GM18505 (cell line): ENCODE results near the gene SPRED1.

Experiments
- ATAC-seq: cut with Tn5 transposase; IDR thresholded peaks from one replicate; pipeline ENCODE4 v1.9.1; 2021; ENCODE audit not compliant: unreplicated experiment
- POLR2A ChIP-seq: IDR thresholded peaks from 4 replicates; pipeline ENCODE4 v1.6.1; 2011; ENCODE audit warnings: borderline replicate concordance; ENCODE audit not compliant: insufficient read depth, insufficient read length; ENCODE audit errors: extremely low read depth

SPRED1 gene

GRCh38 chr15:38373016-38373415 lies 120.4 kb downstream of the SPRED1 start:
- TF ChIP-seq POLR2A, result no peak
- no peak for ATAC-seq

DNA sequence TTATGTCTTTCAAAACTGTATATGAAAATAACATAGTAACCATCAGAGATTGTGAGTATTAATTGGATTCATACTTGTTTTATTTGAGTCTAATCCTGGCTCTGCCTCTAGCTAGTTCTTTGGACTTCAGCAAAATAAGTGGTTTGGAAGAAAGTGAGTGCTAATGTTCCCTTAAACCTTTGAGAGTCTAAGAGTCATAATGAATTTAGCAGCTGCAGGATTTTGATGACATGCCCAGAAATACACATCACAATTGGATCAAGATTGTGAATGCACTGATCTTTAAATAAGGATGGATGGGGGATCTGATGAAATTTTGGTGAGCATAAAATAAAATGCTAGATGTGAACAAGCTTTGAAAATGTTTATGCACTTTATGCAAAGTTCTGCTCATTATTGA lies 121.4 kb downstream of the SPRED1 start:
- no peak for ATAC-seq
- TF ChIP-seq POLR2A, result no peak

DNA sequence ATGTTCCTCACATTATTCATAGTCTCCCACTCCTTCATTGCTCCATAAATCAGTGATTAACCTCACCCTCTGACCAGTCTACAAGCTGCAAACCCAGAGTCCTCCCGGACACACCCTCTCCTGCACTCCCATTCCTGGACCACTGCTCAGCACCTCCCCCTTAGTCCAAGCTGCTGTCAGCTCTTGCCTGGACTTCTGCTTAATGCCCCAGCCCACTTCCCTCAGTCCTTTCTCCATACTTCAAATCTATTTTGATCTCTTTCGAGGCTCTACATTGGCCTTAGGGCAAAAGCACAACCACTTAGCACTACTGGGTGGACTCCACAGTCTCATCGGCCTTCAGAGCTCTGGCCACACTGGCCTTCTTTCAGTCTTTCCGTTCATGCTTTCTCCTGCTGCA lies 121.9 kb downstream of the SPRED1 start:
- no peak for ATAC-seq
- no peak for TF ChIP-seq POLR2A

DNA sequence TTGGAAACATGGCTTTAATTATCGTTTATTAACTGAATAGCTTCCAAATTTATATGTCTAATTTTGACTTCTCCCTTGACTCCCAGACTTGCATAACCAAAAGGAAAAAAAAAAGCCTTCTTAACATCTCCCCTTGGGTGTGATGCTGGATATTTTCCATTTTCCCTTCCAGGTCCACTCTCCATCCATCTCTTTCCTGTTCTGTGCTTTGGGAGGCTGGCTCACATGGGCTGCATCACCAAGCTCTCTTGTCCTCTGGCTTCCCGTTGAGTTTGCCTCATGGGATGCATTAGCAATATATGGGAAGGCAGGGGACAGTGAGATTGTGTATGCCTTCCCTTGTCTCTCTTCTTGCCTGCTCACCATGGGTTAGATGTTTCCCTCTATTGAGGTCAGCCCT lies 123.4 kb downstream of the SPRED1 start:
- no peak for TF ChIP-seq POLR2A
- no peak for ATAC-seq

GRCh38 chr15:38377636-38378035 lies 125.0 kb downstream of the SPRED1 start:
- TF ChIP-seq POLR2A, result no peak
- ATAC-seq, result no peak

DNA sequence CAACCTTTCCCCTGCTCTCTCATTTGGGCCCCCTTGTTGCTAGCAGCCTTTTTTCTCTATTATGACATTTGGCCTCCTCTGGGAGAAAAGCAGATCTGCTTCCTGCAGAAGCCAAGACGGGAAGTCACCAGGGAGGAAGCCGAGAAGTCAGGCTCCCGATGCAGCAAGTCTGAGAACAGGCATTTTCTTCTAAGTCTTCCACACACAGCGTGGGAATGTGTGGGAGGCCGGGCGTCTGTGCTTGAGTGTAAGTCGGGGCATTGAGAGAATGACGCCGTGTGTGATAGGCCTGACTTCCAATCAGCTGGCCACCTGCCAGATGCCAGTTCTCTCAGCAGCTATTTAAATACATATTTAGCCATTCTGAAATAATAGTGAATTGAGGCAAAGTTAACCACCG lies 125.5 kb downstream of the SPRED1 start:
- TF ChIP-seq POLR2A, result no peak
- no peak for ATAC-seq

GRCh38 chr15:38389924-38390542 lies 137.4 kb downstream of the SPRED1 start:
- ATAC-seq, result peak; percentile 69
- no peak for TF ChIP-seq POLR2A

DNA sequence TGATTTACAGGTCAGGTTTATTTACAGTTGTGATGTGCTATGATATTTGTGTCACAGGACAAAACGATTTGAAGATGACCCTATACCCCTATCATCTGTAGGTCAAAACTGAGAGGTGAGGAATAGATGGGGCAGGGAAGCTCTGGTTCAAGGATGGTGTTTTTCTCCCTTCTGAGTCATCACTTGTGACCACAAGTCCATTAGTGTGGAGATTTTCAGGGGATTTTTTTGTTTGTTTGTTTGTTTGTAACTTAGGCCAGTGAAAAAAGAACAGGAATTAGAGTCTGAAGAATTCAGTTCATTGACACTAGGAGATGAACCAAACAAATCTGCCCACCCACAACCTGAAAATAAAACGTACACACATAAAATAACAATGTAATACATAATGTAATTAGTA lies 138.6 kb downstream of the SPRED1 start:
- ATAC-seq, result no peak
- TF ChIP-seq POLR2A, result no peak

DNA sequence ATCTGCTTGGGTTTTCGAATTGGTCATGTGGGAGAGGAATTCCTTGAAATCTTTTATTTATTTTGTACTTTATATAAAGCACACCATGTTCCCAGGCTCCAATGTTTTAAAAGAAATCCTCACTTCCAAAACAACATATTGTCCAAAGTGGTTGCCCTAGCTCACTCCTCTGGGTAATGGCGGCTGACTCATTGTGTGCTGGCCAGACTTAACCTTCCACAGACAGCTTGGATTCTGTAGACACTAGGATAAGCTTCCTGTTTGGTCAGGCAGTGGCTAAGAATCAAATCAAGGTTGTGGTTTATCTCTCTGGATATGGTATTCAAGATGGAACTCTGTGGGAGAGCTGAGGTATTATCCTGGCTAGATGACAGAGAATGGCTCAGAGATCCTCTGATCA lies 145.5 kb downstream of the SPRED1 start:
- no peak for TF ChIP-seq POLR2A
- ATAC-seq, result no peak

DNA sequence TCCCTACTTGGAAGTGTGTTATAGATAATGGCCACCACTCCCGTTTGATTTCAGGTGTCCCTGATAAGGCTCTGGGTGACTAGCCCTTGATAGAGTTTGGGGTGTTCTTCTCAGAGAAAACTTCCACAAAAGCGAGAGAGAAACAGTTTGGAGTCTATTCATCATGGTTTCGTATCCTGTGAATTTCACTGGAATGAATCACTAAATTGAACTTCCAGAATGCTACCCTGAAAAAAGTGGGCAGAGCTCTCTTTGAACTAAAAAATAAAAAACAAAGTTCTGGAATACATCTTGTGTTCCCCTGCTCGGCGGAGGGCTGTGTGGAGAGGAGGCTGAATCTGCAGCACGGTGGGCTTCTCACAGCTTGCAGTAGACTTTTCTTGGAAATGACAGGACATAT lies 148.5 kb downstream of the SPRED1 start:
- ATAC-seq, result no peak
- TF ChIP-seq POLR2A, result no peak

DNA sequence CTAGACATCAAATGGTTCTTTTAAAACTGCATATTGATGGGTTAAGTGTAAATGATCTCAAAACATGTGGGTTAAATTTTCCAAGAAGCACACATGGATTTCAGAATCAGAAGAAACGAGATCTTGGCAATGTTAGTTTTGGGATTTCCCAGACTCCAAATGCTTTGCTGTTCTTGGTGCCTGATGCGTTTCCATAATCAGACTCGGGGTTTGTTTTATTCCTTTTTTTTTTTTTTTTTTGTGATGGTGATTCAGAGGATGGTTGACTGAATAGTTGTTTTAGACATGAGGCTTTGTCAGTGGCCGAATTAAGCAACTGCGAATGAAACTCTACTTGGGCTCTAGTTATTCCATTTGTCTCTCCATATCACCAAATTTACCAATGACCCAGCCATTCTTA lies 149.1 kb downstream of the SPRED1 start:
- TF ChIP-seq POLR2A, result no peak
- ATAC-seq, result no peak

GRCh38 chr15:38406436-38406835 lies 153.8 kb downstream of the SPRED1 start:
- TF ChIP-seq POLR2A, result no peak
- ATAC-seq, result no peak
